HK-2 (cell line): ENCODE measurements around the gene MRPS6.

Experiments used
- DNase-seq: peaks from one replicate; pipeline ENCODE4 v3.0.0-alpha.2; 2018; ENCODE audit not compliant: unreplicated experiment

The MRPS6 gene

DNA sequence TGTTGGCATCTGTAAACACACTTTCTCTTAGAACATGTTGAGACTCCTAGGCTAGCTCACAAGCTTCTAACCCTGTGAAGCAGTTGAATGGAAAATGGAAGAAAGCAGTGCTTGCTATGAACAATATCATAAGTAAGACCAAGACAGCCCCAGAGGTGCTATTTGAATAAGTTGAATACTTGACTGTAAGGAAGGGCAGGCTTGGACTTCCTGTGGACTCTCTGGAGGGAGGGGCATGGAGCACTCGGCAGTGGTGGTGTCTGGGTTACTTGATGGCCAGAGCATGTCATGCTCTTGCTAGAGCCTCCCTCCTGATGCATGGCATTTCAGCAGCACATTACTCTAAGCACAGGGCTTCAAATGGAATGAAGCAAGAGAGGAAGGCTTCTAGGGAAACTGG is 60.0 kb downstream of the MRPS6 start:
- DNase-seq: no peak

DNA sequence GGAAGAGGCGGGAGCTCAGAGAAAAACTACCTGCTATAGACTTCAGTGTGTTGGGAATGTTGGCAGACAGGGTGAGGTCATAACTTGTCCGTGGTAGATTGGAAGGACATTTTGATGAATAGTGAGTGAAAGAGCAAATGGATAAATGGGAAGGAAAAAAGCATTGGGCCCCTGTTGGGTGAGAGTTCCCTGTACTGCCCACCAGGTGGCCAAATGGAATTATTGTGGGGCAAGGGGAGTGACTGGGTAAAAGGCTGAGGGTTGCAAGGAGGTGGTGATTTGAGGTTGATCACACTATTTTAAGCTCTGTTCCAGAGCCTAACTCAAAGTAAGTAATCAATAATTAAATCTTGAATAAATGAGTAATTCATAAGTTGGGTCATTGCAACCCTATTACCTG is 60.4 kb downstream of the MRPS6 start:
- DNase-seq: no peak

DNA sequence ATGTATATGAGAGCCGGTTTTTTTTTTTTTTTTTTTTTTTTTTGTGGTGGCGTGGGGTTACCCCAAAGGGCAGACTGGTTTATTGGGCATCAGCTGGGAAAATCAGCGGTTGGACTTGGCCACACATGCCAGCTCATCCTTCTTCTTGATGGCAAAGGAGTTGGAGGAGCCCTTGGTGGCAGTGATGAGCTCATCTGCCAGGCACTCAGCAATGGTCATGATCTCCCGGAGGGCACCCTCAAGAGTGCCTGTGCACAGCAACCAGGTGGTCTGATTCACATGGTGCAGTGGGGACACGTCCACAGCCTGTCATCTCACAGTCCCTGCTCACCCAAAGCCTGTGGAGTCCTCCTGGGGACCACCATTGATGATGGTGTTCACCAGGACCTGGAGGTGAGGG is 62.0 kb downstream of the MRPS6 start:
- DNase-seq: no peak

DNA sequence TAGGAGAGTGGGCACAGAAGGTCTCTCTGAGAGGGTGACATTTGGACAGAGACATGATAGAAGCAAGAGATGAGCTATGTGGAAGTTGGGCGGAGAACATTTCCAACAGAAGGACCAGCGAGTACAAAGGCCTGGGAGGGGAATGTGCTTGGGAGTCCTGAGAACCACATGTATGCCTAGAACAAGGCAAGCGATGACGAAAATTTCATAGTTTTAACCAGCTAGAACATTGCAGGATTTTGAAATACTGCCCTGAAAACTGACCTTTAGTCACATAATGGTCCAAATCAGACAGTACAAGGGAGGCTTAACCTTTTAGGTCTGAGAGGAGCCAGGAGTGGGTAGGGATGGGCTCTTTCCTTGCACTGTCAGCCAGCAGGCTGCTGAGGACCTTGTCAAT is 68.0 kb downstream of the MRPS6 start:
- no peak for DNase-seq

DNA sequence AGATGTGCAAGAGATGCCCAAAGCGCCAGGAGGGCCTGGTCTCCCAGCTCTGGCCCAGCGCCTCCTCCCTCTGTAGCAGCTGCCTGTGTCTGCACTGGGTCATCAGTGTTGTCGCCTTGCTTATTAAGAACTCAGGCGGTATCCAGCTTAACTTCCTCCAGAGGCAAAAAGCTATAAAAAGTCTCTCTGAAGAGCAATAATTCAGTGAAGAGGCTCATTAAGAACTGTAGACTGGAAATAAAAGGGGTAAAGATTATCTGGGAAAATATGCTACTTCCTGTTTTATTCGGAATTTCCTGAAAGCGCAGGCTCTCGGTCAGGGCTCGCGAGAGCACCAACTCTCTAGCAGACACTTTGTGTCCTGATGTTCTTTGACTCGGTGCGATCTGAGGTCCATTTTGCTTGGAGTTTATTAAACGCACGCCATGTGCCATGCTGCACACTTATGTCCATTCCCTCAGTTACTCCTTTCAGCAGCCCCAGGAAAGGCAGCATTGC is 70.4 kb downstream of the MRPS6 start:
- no peak for DNase-seq

DNA sequence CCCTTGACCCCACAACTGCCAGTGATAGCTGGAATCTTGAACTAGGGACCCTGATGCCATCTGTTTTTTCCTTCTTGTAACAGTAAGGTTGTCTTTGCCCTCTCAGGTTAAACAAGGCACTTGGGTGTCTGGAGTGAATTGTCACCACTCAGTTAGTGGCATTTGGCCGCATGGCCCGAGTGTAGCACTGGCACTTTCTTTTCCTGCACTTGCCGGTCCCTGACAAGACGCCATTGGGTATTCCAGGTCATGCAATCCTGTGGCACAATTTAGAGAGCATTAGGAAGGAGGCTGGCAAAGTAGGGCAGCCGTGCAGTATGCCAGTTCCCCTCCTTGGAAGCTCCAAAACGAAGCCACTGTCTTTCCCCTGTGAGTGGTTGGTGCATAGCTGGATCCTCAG is 70.8 kb downstream of the MRPS6 start:
- no peak for DNase-seq

DNA sequence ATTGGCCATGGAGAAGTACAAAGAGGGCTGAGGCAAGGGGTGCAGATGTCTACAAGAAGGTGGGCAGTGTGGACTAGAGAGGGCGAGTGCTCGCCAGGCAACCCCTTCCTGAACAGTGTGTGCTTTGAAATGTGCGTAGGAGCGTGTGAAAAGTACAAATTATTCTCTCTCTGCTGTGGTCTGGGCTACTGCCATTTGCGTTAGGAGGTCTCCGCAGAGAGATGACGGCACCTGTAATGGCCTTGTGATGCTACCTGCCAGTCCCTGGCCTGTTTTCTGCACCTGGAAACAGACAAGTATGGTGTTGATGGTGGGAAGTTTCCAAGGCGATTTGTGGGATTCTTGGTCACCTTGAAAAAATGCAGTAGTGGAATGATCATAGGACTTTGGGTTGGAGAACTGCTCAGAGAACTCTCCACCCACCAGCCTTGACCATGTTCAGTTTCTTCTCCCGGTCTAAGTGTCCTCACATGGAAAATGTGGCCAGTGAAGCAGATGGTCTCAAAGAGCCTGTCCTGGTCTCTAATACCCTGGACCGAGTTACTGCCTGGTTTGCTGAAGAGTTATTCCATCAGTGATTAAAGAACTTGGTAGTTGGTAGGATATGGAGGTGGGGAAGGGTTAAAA is 74.5 kb downstream of the MRPS6 start:
- DNase-seq: no peak

DNA sequence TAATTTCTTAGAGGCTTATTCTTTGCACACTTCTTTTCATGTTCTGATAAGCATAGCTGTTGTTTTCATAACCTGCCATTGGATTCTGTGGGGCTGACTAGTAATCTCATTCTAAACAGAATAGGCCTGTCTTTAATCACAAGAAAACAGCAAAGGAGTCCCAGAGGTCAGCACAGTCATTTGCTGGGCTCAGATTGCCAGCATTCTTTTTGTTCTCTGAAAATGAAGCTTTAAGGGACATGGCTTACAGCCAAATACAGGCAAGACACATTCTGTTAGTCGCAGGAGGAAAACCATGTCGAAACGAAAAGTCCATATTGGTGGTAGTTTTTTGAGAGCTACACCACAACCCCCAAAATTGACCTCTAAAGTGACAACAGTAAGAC is 75.0 kb downstream of the MRPS6 start:
- DNase-seq: no peak

DNA sequence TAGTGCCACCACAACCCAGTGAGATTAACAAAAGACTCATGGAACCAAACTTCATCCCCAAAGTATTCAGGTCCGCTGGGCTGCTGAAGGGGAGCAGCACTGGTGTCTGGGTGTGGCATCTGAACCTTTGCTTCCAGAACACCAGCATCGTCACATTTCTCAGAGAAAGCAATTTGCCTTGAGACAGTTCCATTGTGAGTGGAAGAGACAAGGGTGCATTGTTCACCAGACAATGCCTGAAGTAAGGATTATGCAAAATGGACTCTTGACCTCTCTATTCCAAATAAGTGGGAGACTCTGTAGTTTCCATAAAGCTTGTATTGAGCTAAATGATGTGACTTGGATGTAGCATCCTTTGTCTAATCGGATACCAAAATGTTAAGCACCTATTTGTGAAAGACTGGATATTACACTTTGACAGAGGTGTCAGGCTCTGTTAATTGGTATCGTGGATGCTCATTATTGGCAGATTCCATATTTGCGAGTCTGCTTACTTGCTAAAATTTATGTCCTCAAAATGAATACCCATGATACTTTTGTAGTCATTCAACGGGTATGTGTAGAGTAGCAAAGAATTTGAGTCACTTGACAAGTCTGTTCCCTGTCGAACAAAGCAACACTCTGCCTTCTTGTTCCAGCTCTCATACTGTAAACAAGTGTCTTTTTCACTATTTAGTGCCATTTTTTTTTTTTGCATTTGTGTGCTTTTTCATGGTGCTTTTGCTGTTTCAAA is 75.6 kb downstream of the MRPS6 start:
- DNase-seq: no peak

DNA sequence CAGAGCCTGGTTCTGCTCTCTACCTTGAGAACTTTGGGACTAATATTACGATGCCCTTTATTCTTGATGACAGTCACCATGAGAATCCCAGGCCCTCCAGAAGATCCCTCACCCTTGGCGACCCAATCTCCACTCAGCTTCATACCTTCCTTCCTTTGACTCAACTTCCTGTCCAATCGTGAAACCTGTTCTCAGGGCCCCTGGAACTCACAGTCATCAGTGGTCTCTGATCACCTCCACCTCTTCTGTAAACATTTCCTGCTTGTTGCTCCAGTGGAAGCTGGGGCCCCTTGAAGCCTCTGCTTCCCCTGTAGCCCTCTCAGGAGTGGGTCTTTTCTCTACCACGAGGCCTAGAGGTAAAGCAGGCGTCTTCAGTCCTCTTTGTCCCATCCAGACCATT is 79.1 kb downstream of the MRPS6 start:
- no peak for DNase-seq

DNA sequence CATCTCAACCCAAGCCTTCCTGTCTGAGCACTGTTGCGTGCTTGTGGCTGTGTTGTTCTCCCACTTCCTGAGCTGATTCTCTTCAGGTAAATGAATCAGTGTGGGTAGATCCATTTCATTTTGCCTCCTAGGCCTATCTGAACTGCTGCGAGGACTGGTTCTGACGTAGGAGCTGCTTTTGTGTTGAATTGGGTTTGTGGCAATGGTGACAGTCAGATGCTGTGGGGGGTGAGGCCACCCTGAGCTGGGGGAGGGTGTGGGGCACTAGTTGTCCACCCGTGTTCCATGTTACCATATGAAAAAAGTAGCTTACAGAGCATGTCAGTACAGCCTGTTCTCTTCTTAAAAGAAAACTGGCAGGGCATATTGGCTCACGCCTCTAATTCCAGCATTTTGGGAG is 81.5 kb downstream of the MRPS6 start:
- DNase-seq: no peak

DNA sequence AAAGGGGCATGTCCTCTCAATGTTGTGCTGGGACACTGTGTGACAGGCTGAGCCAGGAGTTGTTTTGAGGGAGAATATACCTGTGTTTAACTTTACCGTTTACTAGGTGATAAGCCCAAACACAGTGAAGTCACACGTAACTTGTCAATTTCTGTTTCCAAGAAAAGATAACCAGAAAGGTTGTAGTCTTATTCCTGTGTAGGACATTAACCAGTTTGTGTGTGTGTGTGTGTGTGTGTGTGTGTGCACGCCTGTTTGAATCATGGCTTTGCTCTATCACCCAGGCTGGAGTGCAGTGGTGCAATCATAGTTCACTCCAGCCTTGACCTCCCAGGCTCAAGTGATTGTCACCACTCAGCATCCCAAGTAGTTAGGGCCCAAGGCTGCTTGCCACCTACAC is 83.6 kb downstream of the MRPS6 start:
- DNase-seq: no peak

DNA sequence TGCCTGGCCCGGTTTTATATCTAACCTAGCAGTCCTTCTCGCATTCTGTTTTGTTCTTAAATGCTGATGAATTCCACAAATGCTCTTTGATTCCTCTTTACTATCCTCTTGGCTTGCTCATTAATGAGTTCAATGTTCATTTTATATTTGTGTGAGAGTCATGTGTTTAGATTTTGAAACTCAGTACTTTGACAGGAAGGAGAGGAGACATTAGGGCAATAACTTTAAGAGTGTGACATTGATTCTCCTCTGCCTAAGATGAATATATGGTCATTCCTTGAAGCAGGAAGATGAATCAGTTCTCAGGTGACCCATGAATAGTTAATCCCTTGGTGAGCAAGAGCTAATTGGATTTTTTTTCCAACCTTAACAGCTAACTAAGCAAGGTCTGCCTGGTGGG is 84.1 kb downstream of the MRPS6 start:
- no peak for DNase-seq

DNA sequence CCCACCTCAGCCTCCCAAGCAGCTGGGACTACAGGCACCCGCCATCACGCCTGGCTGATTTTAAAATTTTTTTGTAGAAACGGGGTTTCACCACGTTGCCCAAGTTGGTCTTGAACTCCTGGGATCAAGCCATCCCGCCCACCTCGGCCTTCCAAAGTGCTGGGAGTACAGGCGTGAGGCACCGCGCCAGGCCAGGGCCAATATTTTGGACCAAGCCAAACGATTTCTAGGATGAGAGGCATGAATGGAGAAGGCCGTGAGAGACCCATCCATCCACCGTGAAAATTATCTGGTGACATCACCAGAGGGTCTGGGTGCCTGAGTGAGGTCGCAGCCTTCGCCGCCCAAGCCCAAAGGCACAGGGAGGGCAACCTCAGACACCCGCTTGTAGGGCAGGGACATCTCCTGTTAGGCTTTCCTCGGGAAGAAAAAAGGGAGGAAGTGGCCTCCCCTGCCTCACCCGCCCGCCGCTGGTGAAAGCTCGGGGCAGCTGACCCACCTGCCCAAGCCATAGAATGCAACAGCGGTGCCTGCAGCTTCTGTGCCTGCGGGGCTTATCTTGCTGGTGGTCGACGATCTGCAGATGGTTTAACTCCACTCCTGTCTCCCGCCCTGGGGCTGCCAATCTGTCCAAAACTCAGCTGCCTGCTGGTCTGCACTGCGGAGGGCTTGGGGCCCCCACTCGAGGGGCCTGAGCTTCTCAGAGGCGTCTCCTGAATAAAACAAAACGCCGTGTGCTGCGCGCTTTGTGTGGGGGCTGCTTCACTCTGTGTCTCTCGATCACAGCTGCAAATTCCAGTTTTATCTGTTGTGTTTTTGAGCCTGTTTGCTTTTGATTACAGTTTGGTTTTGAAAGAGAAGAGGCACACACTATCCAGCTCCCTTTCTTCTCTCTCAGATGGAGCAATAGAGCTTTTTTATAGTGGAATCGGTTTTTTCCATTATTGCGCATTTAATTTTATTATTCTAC is 85.8 kb downstream of the MRPS6 start:
- no peak for DNase-seq

DNA sequence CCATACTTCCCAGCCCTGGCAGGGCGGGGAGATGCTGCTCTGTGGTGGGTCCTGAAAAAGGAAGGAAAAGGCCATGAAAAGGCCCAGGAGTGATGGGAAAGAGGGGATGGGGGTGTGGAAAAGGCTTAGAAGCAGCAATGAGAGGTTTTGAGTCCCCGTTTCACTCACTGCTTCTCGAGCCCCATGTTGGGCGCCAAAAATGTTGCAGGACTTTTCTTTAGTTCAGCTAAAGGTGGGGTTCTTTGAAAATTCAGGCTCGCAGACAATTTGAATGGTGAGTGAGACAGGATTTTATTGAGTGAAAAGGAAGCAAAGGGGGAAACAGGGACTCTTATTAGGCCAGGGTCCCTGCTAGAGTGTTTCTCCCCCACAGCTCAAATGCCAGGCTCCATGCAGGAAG is 93.1 kb downstream of the MRPS6 start:
- no peak for DNase-seq

DNA sequence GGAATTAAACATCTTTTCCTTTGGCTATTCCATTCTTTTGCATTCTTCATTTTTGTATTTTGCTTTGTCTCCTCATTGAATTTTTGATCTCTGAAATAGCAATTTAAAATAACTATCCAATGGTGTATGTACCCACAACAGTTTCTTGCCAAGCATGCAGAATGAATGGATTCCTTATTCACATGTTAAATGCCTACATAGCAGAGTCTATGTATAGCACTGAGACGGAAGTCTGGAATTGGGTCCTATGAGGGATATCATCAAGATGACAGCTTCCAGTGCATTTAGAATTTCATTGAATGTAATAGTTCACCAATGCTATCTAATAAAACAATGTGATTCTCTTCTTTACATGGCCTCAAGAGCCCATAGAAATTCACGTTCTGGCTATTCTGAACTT is 97.5 kb downstream of the MRPS6 start:
- no peak for DNase-seq

DNA sequence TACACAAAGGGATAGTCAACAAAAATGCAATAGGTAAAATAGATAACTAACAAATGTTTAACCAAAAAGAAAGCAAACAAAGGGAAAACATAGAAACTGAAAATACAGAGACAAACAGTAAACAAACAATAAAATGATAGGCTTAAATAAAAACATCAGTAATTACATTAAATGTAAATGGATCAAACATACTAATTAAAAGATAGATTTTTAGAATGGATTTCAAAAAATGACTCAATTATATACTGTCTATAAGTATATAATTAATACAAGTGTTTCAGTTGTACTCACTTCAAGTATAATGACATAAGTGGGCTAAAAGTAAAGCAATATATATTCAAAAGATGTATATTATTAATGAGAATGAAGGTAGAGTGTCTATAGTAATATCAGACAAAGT is 101.1 kb downstream of the MRPS6 start:
- no peak for DNase-seq

DNA sequence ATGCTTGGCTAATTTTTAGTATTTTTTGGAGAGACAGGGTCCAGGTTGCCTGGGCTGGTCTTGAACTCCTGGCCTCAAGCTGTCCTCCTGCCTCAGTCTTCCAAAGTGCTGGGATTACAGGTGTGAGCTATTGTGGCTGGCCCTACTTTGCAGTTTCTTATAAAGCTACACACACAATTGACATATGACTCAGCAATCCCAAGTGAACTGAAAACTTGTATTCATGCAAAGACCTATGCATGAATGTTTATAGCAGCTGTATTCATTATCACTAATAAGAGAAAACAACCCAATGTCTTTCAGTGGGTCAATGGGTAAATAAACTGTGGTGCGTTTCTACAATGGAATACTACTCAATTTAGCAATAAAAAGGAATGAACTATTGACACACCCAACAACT is 103.1 kb downstream of the MRPS6 start:
- DNase-seq: no peak

DNA sequence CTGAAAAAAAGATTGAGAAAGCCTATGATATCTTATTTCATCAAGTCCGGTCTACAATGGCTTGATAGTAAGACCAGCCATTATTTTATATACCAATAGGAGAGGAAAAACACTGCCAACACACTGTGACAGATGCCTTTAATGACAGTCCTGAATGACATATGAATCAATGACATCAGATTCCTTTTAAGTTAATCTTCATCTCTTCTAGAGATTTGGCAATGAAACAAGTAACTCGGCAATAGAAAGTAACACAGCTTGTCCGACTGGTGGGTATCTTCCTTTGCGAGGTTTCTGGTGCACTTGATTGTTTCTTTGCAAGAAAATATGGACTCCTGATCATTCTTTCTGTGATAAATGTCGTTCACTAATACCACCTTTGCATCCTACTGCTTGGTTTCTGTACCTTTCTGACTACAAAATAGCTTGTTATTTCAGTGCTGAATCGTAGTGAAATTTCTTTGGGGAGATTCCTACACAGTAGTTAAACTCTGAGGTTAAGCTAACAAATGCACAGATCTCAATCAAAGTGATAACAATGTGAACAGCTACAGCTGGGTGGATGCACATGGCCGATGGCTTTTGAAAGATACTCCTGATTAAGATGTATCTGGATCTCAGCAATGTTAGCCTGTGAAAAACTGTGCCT is 104.7 kb downstream of the MRPS6 start:
- DNase-seq: no peak

DNA sequence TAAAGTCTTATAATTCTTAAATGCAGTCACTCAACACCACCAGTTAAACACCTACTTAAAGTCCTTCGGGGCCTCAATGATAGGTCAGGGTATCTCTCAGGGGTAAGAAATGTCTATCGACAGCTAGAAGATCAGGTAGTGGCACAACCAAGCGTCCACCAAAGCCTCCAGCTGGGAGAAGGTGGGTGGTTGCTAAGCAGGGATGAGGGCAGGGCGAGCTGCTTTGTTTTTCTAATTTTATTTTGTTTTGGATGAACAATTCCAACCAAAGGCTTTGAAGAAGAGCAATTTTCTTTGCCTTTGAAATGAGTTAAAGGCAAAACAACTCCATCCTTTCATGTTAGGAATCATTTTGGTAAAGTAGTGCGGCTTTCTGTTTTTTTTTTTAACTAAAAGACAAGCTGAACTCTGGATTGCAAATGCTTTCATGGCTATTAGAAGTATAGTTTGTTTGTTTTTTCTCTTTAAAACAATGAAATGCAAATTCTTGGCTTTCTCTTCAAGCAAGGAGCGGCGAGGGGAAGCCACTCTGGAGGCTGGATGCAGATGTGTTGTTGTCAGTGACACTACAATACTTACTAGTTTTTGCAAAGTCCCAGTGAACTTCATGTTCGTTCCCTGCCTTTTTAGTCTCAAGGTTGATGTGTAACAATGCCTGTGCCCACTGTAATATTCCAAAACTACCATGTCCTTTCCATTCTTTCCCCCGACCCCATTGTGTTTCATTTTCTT is 106.0 kb downstream of the MRPS6 start:
- DNase-seq: no peak

DNA sequence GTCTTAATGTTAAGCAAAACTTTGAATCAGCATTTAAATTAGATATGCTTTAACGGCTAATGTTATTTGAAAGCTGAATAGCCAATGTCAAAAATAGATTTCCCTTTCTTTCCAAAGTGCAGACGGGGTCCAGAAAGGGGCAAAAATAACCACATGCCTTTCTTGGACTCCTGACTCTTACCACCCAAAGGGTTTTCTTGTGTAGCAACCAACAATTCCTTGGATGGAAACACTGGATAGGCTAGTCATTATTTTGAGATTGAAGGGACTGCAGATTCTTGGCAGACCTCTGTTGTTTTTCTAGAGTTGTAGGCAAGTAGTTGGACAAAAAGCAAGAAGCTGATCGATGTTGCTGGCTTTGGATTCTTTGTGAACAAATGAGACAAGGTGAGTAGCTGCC is 107.0 kb downstream of the MRPS6 start:
- DNase-seq: no peak
